Measurements from ENCODE around the gene GALNT2. TPM values are rescaled to one million over a fixed set of nuclear protein-coding genes. Genes with fewer than 3 reads are reported as not detected.

Gene GALNT2
- total and polyA plus RNA-seq, 10 of the 15 experiments (the other 5 are each of a cell fraction or from before 2014, with no cell fraction given) = 0.52 to 27.7 (median 16.3) TPM

- H3K9me3 ChIP-seq (replicated peaks; ENCODE audit: control insufficient read depth, insufficient read depth, low read length) = no peaks in the 10 kb centered on the region
- TF ChIP-seq ZBTB4 (CRISPR knock-in tag; IDR thresholded peaks at IDR 0.05) (no peak), REST (IDR thresholded peaks at IDR 0.05; ENCODE audit: low read depth, low read length) (no peak), POLR2A (IDR thresholded peaks at IDR 0.05; ENCODE audit: low read depth, low read length) (no peak), E2F4 (IDR thresholded peaks at IDR 0.05; ENCODE audit: low read depth, low read length) (no peak), NFYA (IDR thresholded peaks at IDR 0.05; ENCODE audit: borderline replicate concordance, low read depth, low read length) (no peak), CBX5 (IDR thresholded peaks at IDR 0.05; ENCODE audit: low read depth) (no peak), SPI1 (IDR thresholded peaks at IDR 0.05; ENCODE audit: borderline replicate concordance, insufficient read depth, low read depth, low read length) (no peak), FOS (IDR thresholded peaks at IDR 0.05; ENCODE audit: borderline replicate concordance, extremely low read depth, insufficient read length) (no peak), TARDBP (IDR thresholded peaks at IDR 0.05; ENCODE audit: borderline replicate concordance) (no peak), NR2F1 (conservative IDR thresholded peaks at IDR 0.05) (no peak), POLR2AphosphoS5 (IDR thresholded peaks at IDR 0.05; ENCODE audit: low read length) (no peak)
- peaks cover 21% of the 10 kb centered on the region for H3K4me1 ChIP-seq (ENCODE audit: control insufficient read depth, insufficient read depth, low read length)
- no peaks in the 10 kb centered on the region for H3K27me3 ChIP-seq (replicated peaks in 1 of 2; ENCODE audit: control insufficient read depth in 2 of 2, insufficient read depth in 2 of 2, low read length in 1 of 2)
- no peak overlapping the region for H2AFZ ChIP-seq (ENCODE audit: control insufficient read depth, low read depth, low read length)
- no peak overlapping the region for H3K4me3 ChIP-seq
- H3K79me2 ChIP-seq (ENCODE audit: control insufficient read depth, insufficient read depth, low read length) = peaks cover 15% of the 10 kb centered on the region
- no peak overlapping the region for H3K4me2 ChIP-seq (ENCODE audit: control insufficient read depth, insufficient read depth)
- CTCF ChIA-PET = no interaction called here
- 94% methylated on average over 11 of the region's 11 CpGs for WGBS (ENCODE audit: insufficient coverage, insufficient replicate concordance, low lambda C conversion rate, missing lambda C conversion rate)
- POLR2A ChIA-PET = interaction anchor here (1.1 kb wide), 1 partner anchor 38 kb away, joined by 3 read pairs; no protein-coding TSS in a partner anchor
- SMC1A ChIA-PET (ENCODE audit: uncharacterized antibody, unreplicated experiment) = interaction anchor here (0.6 kb wide), 1 partner anchor 21 kb away, joined by 3 read pairs; no protein-coding TSS in a partner anchor
- no peak overlapping the region for H3K9ac ChIP-seq (ENCODE audit: control insufficient read depth, insufficient read depth, low read length)
- in situ Hi-C loops (cut with MboI) = no loop called here
- intact Hi-C loops (cut with micrococcal nuclease; ENCODE audit: unreplicated experiment) = no loop called here
- no peaks in the 10 kb centered on the region for H4K20me1 ChIP-seq (ENCODE audit: control insufficient read depth, insufficient read depth)
- H3K36me3 ChIP-seq (ENCODE audit: control insufficient read depth in 2 of 2, insufficient read depth in 2 of 2, low read length in 1 of 2) = 0 out of 4 replicates have a peak, but pooled peaks cover 0 to 5% of the 10 kb centered on the region in 2 experiments
- H3K27ac ChIP-seq (ENCODE audit: control insufficient read depth, insufficient read depth) = no peak overlapping the region
- FAIRE-seq = no peak
- no TSS peak for BruUV-seq (replicated peaks)
- no peak for ATAC-seq
- RAD21 ChIA-PET (ENCODE audit: unreplicated experiment) = no interaction called here
- no peak for DNase-seq (ENCODE audit: low read depth, low spot score)
Observed at GRCh38 chr1:230173187-230173975, 106.3 kb downstream of the GALNT2 start.
